Activated T-cell treated with anti-CD3 and anti-CD28 coated beads for 48 hours (primary cell): Measurements from ENCODE around the gene PANK2.
"Not testable (repeated sequence)": the region's sequence is repeated elsewhere in the genome, so short reads cannot be mapped to it uniquely, and the experiment has no call there.

Experiments
- DNase-seq: peaks from one replicate; pipeline ENCODE4 v3.0.0-alpha.2; 2020; ENCODE audit warnings: low read depth

PANK2 gene

GRCh38 chr20:3927486-3928291 lies 38.5 kb downstream of the PANK2 start:
- DNase-seq = no peak

GRCh38 chr20:3929713-3930060 lies 40.5 kb downstream of the PANK2 start:
- DNase-seq = no peak

- no peak for DNase-seq
Observed at GRCh38 chr20:3930265-3931206, 41.3 kb downstream of the PANK2 start.

- no peak for DNase-seq
Observed at GRCh38 chr20:3931664-3932063, 42.5 kb downstream of the PANK2 start.

- no peak for DNase-seq
Observed at GRCh38 chr20:3932277-3932676, 43.1 kb downstream of the PANK2 start.

GRCh38 chr20:3932681-3933080 lies 43.5 kb downstream of the PANK2 start:
- DNase-seq = no peak

- no peak for DNase-seq
Observed at GRCh38 chr20:3933218-3933617, 44.0 kb downstream of the PANK2 start.

GRCh38 chr20:3934624-3935023 lies 45.4 kb downstream of the PANK2 start:
- DNase-seq = no peak

GRCh38 chr20:3935295-3935955 lies 46.2 kb downstream of the PANK2 start:
- DNase-seq = no peak

GRCh38 chr20:3935956-3936340 lies 46.8 kb downstream of the PANK2 start:
- no peak for DNase-seq

- DNase-seq = no peak
Observed at GRCh38 chr20:3937618-3938017, 48.4 kb downstream of the PANK2 start.

- DNase-seq = no peak
Observed at GRCh38 chr20:3940905-3941304, 51.7 kb downstream of the PANK2 start.

GRCh38 chr20:3946666-3947065 lies 57.5 kb downstream of the PANK2 start:
- not testable (repeated sequence) for DNase-seq

GRCh38 chr20:3964719-3965118 lies 75.5 kb downstream of the PANK2 start:
- DNase-seq = no peak

GRCh38 chr20:3966571-3966970 lies 77.4 kb downstream of the PANK2 start:
- no peak for DNase-seq

- DNase-seq = no peak
Observed at GRCh38 chr20:3970016-3970415, 80.8 kb downstream of the PANK2 start.

- DNase-seq = no peak
Observed at GRCh38 chr20:3971145-3971544, 82.0 kb downstream of the PANK2 start.

GRCh38 chr20:3972161-3972560 lies 83.0 kb downstream of the PANK2 start:
- no peak for DNase-seq

- DNase-seq = not testable (repeated sequence)
Observed at GRCh38 chr20:3972631-3973030, 83.4 kb downstream of the PANK2 start.

- no peak for DNase-seq
Observed at GRCh38 chr20:3973705-3974104, 84.5 kb downstream of the PANK2 start.

GRCh38 chr20:3976511-3976910 lies 87.3 kb downstream of the PANK2 start:
- DNase-seq = no peak
